ENCODE measurements around the gene RAB44. TPM values are rescaled to one million over a fixed set of nuclear protein-coding genes. Genes with fewer than 3 reads are reported as not detected.

Gene RAB44
- total RNA-seq, 1 donor from 2014 or later = 0.16 TPM

DNA sequence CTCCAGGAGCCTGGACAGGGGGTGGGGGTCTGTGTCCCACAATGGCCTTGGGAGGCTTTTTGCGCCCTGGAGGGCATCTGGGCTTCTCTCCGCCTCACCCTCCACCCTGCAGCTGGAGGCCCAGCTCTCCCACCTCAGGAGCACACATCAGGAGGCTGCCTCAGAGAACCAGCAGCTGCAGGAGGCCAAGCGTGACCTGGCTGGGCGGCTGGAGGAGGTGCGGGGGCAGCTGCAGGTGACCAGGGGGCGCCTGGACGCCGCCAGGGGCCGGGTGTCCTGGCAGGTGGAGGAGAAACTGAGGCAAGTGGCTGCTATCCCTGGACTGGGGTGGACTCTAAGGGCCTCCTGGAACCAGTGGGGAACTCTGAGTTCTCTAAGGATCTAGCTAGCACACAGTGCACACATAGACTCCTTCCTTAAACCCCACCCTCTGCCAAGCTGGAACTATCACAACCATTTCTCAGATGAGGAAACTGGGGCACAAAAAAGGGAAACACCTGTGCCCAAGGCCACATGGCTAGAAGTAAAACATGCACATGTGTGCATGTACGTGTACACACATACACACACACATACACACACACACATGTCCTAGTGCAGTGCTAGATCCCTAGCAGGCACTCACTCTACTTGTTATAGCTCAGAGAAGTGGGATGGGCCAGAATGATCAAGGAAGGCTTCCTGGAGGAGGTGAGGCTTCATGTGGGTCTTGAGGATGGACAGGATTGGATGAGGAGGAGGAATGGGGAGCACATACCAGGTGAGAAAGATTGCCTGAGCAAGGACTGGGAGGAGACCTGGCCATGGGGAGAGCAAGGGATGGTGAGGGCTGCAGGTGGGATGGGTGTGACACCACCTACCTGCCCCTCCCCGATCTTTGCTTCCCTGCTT is 22.9 kb downstream of the RAB44 start:
- Histone ChIP-seq H3K79me2 (ENCODE audit: insufficient read depth, low read length) (no peaks in the 10 kb centered on the region), H3K4me3 (ENCODE audit: insufficient read depth, low read depth, low read length) (no peak overlapping the region), H3K9ac (ENCODE audit: low read length) (no peak overlapping the region), H3K4me2 (ENCODE audit: low read length) (no peak overlapping the region), H3K36me3 (ENCODE audit: insufficient read depth, low read length) (no peaks in the 10 kb centered on the region), H4K20me1 (ENCODE audit: insufficient read depth, low read length) (no peaks in the 10 kb centered on the region), H2AFZ (ENCODE audit: low read depth, low read length) (no peak overlapping the region), H3K9me3 (ENCODE audit: insufficient read depth, low read depth, low read length) (no peaks in the 10 kb centered on the region), H3K4me1 (ENCODE audit: insufficient read depth, low read length) (no peaks in the 10 kb centered on the region), H3K27me3 (ENCODE audit: insufficient read depth, low read length) (no peaks in the 10 kb centered on the region), H3K27ac (ENCODE audit: low read depth, low read length) (no peak overlapping the region)
- Mint-ChIP-seq H3K4me3 (ENCODE audit: unreplicated experiment) (no peak overlapping the region), H3K27ac (ENCODE audit: unreplicated experiment) (no peak overlapping the region), H3K36me3 (ENCODE audit: low read depth, unreplicated experiment) (peaks cover 3% of the 10 kb centered on the region), H3K9me3 (ENCODE audit: unreplicated experiment) (no peaks in the 10 kb centered on the region), H3K27me3 (ENCODE audit: low read depth, unreplicated experiment) (peaks cover 44% of the 10 kb centered on the region), H3K4me1 (ENCODE audit: low read depth, unreplicated experiment) (no peaks in the 10 kb centered on the region)
- FAIRE-seq (no peak), DNase-seq (ENCODE audit: low read depth) (no peak)
- TF ChIP-seq, protein P1, sequence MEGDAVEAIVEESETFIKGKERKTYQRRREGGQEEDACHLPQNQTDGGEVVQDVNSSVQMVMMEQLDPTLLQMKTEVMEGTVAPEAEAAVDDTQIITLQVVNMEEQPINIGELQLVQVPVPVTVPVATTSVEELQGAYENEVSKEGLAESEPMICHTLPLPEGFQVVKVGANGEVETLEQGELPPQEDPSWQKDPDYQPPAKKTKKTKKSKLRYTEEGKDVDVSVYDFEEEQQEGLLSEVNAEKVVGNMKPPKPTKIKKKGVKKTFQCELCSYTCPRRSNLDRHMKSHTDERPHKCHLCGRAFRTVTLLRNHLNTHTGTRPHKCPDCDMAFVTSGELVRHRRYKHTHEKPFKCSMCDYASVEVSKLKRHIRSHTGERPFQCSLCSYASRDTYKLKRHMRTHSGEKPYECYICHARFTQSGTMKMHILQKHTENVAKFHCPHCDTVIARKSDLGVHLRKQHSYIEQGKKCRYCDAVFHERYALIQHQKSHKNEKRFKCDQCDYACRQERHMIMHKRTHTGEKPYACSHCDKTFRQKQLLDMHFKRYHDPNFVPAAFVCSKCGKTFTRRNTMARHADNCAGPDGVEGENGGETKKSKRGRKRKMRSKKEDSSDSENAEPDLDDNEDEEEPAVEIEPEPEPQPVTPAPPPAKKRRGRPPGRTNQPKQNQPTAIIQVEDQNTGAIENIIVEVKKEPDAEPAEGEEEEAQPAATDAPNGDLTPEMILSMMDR (IDR thresholded peaks at IDR 0.05; ENCODE audit: insufficient read depth, low read depth, low read length) = no peak
- TF ChIP-seq EZH2 (IDR thresholded peaks at IDR 0.05; ENCODE audit: insufficient read depth, low read length) = no peak

DNA sequence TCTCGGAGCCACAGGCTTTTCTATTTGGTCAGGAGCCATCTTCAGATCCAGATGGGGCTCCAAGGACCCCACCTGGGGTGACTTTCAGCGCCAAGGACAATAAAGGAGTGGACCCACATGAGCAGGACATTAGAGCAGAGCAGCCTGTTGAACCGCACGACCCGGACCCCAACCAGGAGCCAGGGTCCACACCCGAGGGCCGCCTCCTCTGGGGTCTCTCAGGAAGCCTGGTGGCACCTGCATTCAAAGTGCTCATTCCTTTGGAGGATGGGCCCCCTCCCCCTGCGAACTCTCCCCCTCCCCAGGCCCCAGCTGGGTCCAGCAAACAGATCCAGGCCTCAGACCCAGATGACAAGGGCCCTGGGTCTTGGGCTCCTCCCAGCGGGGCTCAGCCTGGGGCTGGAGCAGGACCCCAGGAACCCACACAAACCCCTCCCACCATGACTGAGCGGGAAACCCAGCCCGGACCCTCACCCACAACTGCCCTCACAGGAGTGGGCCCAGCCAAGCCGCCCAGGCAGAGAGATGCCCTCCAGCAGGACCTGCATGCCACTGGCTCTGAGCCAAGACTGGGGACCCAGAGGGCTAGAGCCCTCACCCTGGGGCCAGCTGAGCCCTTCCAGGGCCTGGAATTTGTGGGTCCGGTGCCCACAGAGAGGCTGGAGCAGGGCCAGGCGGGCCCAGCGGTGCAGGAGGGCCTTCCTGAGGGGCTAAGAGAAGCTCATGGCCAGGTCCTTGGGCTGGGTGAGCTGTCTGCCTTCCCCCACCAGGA is 23.9 kb downstream of the RAB44 start:
- no peak overlapping the region for H3K27ac ChIP-seq (ENCODE audit: low read depth, low read length)
- TF ChIP-seq EZH2 (IDR thresholded peaks at IDR 0.05; ENCODE audit: insufficient read depth, low read length) = no peak
- TF ChIP-seq, protein P1 (IDR thresholded peaks at IDR 0.05; ENCODE audit: insufficient read depth, low read depth, low read length) = no peak
- no peaks in the 10 kb centered on the region for H3K4me1 ChIP-seq (ENCODE audit: insufficient read depth, low read length)
- no peak overlapping the region for H3K4me3 Mint-ChIP-seq (ENCODE audit: unreplicated experiment)
- no peaks in the 10 kb centered on the region for H3K27me3 ChIP-seq (ENCODE audit: insufficient read depth, low read length)
- peaks cover 3% of the 10 kb centered on the region for H3K36me3 Mint-ChIP-seq (ENCODE audit: low read depth, unreplicated experiment)
- H3K9ac ChIP-seq (ENCODE audit: low read length) = no peak overlapping the region
- no peaks in the 10 kb centered on the region for H4K20me1 ChIP-seq (ENCODE audit: insufficient read depth, low read length)
- no peak overlapping the region for H3K4me3 ChIP-seq (ENCODE audit: insufficient read depth, low read depth, low read length)
- H3K9me3 Mint-ChIP-seq (ENCODE audit: unreplicated experiment) = no peaks in the 10 kb centered on the region
- no peaks in the 10 kb centered on the region for H3K79me2 ChIP-seq (ENCODE audit: insufficient read depth, low read length)
- H3K27ac Mint-ChIP-seq (ENCODE audit: unreplicated experiment) = no peak overlapping the region
- H3K36me3 ChIP-seq (ENCODE audit: insufficient read depth, low read length) = no peaks in the 10 kb centered on the region
- peaks cover 2% of the 10 kb centered on the region for H3K4me1 Mint-ChIP-seq (ENCODE audit: low read depth, unreplicated experiment)
- H2AFZ ChIP-seq (ENCODE audit: low read depth, low read length) = no peak overlapping the region
- FAIRE-seq = no peak
- no peak for DNase-seq (ENCODE audit: low read depth)
- no peak overlapping the region for H3K4me2 ChIP-seq (ENCODE audit: low read length)
- H3K27me3 Mint-ChIP-seq (ENCODE audit: low read depth, unreplicated experiment) = peaks cover 40% of the 10 kb centered on the region
- no peaks in the 10 kb centered on the region for H3K9me3 ChIP-seq (ENCODE audit: insufficient read depth, low read depth, low read length)

Measured in astrocyte (in vitro differentiated cells and primary cell).